Right lobe of liver (tissue), 6 donors: ENCODE results near the gene FRMD4A. TPM values are rescaled to one million over a fixed set of nuclear protein-coding genes. Genes with fewer than 3 reads are reported as not detected.

Experiments used
- ATAC-seq, 4 donors: fragments of 200-7000 bp; cut with Tn5 transposase; one replicate each; pipeline ENCODE4 v1.9.1; 2020; ENCODE audit warnings: mild to moderate bottlenecking in 4 of 4, moderate library complexity in 4 of 4
- DNase-seq, 3 donors: peaks; one replicate each; pipeline ENCODE4 v3.0.0-alpha.2; 2020
- H3K27ac ChIP-seq, 3 donors: fragments of 200-600 bp; one replicate each; pipeline ENCODE4 v1.8.0; 2022
- H3K27me3 ChIP-seq, 2 donors: fragments of 200-600 bp; one replicate each; pipeline ENCODE4 v1.8.0; 2022
- H3K36me3 ChIP-seq, 4 donors: fragments of 200-600 bp; sonication (generic) in 1 of 4; one replicate each; pipeline versions ENCODE4 v1.5.1 to v1.8.0; 2017 to 2022; ENCODE audit warnings: control low read depth in 1 of 4
- H3K4me1 ChIP-seq, 4 donors: fragments of 200-600 bp; sonication (generic) in 1 of 4; one replicate each; pipeline versions ENCODE4 v1.5.1 to v1.8.0; 2017 to 2022; ENCODE audit warnings: control low read depth in 1 of 4
- H3K4me3 ChIP-seq, 3 donors: fragments of 200-600 bp; one replicate each; pipeline ENCODE4 v1.8.0; 2022
- H3K9me3 ChIP-seq, 4 donors: fragments of 200-600 bp; sonication (generic) in 1 of 4; one replicate each; pipeline versions ENCODE4 v1.5.1 to v1.8.0; 2017 to 2022; ENCODE audit warnings: control low read depth in 1 of 4
- CTCF ChIP-seq, 4 donors: fragments of 200-600 bp in 3 of 4; fragments of 450-650 bp in 1 of 4; IDR thresholded peaks; one replicate each; pipeline versions ENCODE4 v1.5.1 to v1.8.0; 2016 to 2022; ENCODE audit warnings: antibody characterized with exemption in 4 of 4, mild to moderate bottlenecking in 2 of 4
- POLR2A ChIP-seq: fragments of 450-650 bp; IDR thresholded peaks from one replicate; pipeline ENCODE4 v1.6.1; 2017; ENCODE audit warnings: antibody characterized with exemption, mild to moderate bottlenecking
- WGBS: methylation state at CpG from one replicate; pipeline ENCODE4 v1.1.6; 2018; ENCODE audit warnings: low coverage, low lambda C conversion rate; ENCODE audit not compliant: insufficient coverage; ENCODE audit errors: missing lambda C conversion rate; 5-methylcytosine and 5-hydroxymethylcytosine counted together
- intact Hi-C, 2 donors: fragments of 100-400 bp; cut with DNase I; formaldehyde crosslinking; loops; one replicate each; pipeline versions ENCODE4 v1.11.2 to v1.14.1; 2022
- total RNA-seq, 6 experiments: library from RNA; depleted of rRNA in 2 of 6; stranded (reverse); fragments of >200 nt in 2 of 6; fragmentation: NEBNext Ultra II Directional in 3 of 6; extraction: Animal tissue kit (Norgen Biotek cat#: 25700) in 3 of 6; gene quantifications; one replicate each; pipeline versions ENCODE4 v1.1.0 to v1.2.4, GENCODE V29; 2016 to 2023
- donor health status: DM: no; HTN: yes; CAD: no.
- donor health status: DM: no; HTN: no; CAD: no.
- donor health status: DM: no; HTN: no; CAD: no.
- donor health status: DM: no; HTN: yes; CAD: no.
- donor health status: DM: no; HTN: yes; CAD: no.

The FRMD4A gene
- total RNA-seq, 6 experiments from 2014 or later, result 8.4 to 22.8 (median 13.3) TPM

DNA sequence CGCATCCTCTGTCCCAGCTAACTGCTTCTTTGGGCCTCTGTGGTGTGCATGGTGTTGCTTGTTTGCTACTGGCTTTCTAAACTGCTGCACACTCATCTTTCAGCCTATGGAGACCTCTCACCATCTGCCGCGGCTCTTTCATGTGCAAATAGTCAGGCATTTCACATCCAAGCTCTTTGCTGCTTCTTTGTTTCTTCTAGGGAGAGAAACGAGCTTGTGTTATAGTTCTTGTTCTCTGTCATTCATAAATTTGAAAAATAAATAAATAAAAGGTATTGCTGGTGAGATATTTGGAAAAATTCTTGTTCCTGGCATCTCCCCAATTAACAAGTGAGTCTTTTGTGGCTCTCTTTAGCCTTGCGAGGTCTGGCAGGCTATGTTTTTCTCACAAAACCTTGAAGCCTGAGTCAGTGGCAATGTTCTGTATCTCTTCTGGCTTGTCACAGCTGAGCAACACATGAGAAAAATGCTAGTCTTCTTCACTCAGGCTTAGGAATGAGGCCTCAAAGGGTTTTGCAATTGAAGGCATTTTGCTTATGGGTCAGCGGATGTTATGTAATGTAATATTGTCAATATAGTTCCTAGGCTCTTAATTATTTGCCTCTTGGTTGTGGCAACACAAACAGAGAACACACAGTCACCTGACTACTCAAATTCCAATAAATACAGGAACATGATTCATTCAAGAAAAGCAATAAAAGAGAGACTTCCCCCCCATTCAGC is 274.0 kb downstream of the FRMD4A start:
- no peaks in the 10 kb centered on the region for H3K9me3 ChIP-seq
- peaks cover 0 to 6% (median 0%) of the 10 kb centered on the region in 4 donors for H3K4me1 ChIP-seq
- 66% methylated on average over 6 of the region's 6 CpGs for WGBS
- ATAC-seq (peak in 3 of 4 donors; percentile 44 to 89 (median 78)), DNase-seq (no peak)
- H3K27me3 ChIP-seq, result no peaks in the 10 kb centered on the region
- intact Hi-C loops, result no loop called here
- no peak overlapping the region for H3K4me3 ChIP-seq
- TF ChIP-seq CTCF (IDR thresholded peaks at IDR 0.05) (no peak), POLR2A (no peak)
- no peaks in the 10 kb centered on the region for H3K36me3 ChIP-seq
- no peak overlapping the region for H3K27ac ChIP-seq

DNA sequence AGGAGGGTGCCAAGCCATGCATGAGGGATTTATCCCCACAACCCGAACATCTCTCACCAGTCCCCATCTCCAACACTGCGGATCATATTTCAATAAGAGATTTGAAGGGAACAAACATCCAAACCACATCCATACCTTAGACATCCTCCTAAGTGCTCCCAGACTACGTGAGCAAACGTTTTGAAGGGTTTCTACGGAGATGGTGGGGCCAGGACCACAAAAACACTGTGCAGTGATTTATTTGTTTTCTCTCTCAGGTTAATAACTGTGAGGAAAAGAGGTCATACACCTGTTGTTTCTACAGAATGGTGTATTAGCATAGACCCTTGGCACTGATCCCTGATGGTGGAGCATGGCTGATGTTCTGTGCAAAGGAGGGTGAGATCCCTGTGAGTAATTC is 277.8 kb downstream of the FRMD4A start:
- Histone ChIP-seq H3K36me3 (no peaks in the 10 kb centered on the region), H3K4me3 (no peak overlapping the region), H3K27ac (no peak overlapping the region), H3K4me1 (peaks cover 0 to 10% (median 2%) of the 10 kb centered on the region in 4 donors), H3K9me3 (no peaks in the 10 kb centered on the region), H3K27me3 (no peaks in the 10 kb centered on the region)
- 85% methylated on average over 5 of the region's 5 CpGs for WGBS
- ATAC-seq, result peak in 1 of 4 donors; percentile 33
- intact Hi-C loops, result no loop called here
- TF ChIP-seq CTCF (IDR thresholded peaks at IDR 0.05) (no peak), POLR2A (no peak)
- DNase-seq, result no peak

DNA sequence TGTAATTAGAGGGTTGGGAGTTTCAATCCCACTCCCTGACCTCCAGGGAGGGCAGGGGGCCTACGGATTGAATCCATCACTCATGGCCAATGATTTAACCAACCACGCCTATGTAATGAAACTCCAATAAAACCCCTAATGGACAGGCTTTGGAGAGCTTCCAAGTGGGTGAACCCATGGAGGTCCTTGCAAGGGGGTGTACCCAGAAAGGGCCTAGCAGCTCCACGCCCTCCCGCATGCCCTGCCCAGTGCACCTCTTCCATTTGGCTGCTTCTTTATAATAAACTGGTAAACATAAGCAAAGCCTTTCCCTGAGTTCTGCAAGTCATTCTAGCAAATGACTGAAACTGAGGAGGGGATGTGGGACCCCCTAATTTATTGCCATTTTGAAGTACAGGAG is 280.1 kb downstream of the FRMD4A start:
- Histone ChIP-seq H3K4me3 (no peak overlapping the region), H3K36me3 (no peaks in the 10 kb centered on the region), H3K9me3 (no peaks in the 10 kb centered on the region), H3K4me1 (peaks cover 0 to 5% (median 2%) of the 10 kb centered on the region in 4 donors), H3K27ac (no peak overlapping the region), H3K27me3 (no peaks in the 10 kb centered on the region)
- DNase-seq (no peak), ATAC-seq (no peak)
- no peak for TF ChIP-seq CTCF (IDR thresholded peaks at IDR 0.05)
- TF ChIP-seq POLR2A, result no peak
- intact Hi-C loops, result no loop called here
- WGBS, result 87% methylated on average over 2 of the region's 4 CpGs

DNA sequence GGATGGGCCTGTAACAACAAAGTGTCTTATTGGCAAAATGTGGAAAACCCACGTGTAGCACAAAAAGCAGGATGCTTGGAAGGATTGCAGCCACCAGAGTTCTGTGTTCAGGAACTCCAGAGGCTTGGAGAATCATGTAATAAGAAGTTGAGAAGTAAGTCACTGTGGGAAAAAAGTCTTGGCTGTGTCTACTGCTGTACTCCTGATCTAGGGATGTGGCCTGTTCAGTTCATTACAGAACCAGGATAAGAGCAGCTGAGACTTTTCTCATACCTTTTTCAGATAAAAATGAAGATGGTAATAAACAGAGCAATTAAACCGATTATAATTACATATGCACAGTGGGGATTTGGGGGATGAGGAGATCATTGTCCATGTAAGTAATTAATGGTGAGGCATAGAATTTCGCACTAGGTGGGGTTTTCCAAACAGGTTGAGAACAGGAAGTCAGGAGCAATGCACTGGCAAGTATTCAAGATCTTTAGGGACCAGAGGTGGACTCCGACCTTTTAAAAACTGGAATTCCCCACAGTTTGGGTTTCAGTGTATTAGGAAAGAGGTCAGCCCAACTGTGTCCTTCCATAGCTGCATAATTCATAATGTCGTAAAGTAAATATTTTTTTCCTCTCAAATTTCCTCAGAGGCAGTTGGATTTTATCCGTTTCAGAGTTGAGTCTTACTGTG is 281.7 kb downstream of the FRMD4A start:
- ATAC-seq, result peak; percentile 92 to 96 (median 94)
- Histone ChIP-seq H3K4me3 (no peak overlapping the region), H3K27me3 (no peaks in the 10 kb centered on the region), H3K9me3 (no peaks in the 10 kb centered on the region), H3K27ac (peak overlapping the region; percentile 44 to 64 (median 49)), H3K4me1 (peaks cover 0 to 5% (median 2%) of the 10 kb centered on the region in 4 donors), H3K36me3 (no peaks in the 10 kb centered on the region)
- WGBS, result 29% methylated on average over 6 of the region's 6 CpGs
- intact Hi-C loops, result no loop called here
- DNase-seq, result no peak
- no peak for TF ChIP-seq CTCF (IDR thresholded peaks at IDR 0.05)
- TF ChIP-seq POLR2A, result no peak
